ENCODE results near the gene SPATA31C2.
A peak's percentile ranks its signal among the peaks of the same experiment; 100 is the strongest.
"Not testable (repeated sequence)": the region's sequence is repeated elsewhere in the genome, so short reads cannot be mapped to it uniquely, and the experiment has no call there.

Gene SPATA31C2

GRCh38 chr9:88118121-88118520 is 20.2 kb downstream of the SPATA31C2 start:
- not testable (repeated sequence) for DNase-seq

DNA sequence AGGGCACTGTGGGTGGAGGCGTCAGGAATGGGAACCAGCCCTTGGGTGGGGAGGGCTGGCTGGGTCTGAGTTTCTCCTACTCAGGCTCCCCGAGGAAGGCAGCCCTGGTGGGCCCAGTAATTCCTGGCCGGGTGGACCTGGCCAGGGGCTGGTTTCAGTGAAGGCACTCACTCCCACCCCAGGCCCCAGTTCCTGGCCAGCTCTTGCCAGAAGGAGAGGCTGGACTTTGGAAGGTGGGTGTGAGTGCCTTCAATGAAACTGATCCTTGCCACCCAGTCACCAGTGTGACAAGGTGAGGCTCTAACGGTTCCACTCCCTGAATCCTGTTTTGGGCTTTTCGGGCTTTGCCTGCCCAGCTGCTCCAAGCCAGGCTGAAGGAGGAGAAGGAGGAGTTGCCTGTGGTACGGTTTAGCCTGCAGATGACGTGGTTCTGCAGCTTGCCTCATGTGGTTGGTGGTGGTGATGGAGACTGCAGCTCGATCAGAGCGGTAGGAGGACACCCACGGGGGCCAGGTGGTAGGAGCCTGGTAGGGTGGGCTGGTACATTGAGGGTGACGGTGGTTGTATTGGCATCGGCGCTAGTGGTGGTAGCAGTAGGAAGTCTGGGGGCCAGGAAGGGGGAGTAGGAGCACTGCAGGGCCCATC is 23.2 kb downstream of the SPATA31C2 start:
- DNase-seq: not testable (repeated sequence)

- not testable (repeated sequence) for DNase-seq
Measured at GRCh38 chr9:88114283-88114967, 23.9 kb downstream of the SPATA31C2 start.

DNA sequence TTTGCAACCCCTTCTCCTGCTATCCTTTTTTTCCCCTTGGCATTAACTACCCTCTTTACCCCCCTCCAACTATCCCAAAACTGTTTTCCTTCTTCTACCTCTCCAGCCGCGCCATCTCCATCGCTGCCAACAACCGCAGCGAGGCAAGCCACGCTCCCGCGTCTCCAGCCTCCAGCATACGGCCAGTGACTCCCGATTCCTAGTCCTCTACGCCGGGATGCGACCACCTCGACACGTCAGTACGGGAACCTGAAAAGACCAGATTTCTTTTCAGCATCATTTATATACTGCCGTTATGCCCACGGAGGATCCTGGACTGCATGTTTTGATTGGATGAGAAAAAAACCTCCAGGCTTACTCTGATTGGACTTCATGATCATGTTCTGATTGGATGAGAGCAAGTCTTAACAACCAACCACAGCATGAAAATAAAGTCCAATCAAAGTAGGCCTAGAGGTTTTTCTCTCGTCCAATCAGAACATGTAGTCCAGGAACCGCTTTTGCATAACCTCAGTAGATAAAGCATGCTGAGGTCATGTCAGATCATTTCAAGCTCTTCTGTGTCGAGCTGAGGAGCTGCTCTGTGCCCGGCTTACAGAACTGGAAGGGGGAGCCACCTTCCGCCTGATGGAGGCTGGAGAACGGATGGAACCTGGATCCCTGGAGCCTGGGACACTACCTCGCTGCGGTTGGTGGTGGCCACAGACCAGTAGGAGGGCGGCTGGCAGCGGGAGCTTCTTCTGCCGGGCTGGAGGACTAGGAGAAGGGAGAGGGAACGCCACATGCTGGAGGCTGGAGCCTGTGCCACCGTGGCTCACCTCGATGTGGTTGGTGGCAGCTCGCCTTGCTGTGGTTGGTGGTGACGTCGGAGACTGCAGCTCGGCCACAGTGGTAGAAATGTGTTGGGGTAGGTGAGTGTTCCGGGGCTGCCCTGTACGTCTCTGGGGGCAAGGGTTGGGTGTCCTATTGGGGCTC is 24.8 kb downstream of the SPATA31C2 start:
- not testable (repeated sequence) for DNase-seq

GRCh38 chr9:88110026-88110425 is 28.2 kb downstream of the SPATA31C2 start:
- no peak for DNase-seq

- no peak for DNase-seq
Measured at GRCh38 chr9:88108779-88109178, 29.5 kb downstream of the SPATA31C2 start.

DNA sequence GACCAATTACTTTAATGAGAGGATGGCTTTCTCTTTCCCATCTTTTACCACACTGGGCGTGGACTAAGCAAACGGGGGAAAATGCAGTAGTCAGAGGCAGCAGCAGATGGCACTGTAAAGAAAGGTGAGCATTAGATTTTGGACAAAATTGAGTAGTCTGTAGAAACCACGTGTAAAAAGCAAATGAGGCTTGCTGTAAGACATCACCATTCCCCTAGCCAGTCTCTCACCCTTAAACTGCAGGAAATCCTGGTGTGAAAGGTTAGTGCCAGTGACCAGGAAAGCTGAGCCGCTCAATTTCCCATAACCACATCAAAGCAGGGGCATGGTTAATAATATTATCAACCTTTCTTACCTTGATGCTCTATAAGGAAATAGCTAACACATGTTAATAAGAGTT is 31.8 kb downstream of the SPATA31C2 start:
- peak; percentile 23 for DNase-seq

GRCh38 chr9:88092797-88093331 is 45.4 kb downstream of the SPATA31C2 start:
- DNase-seq: no peak

- DNase-seq: no peak
Measured at GRCh38 chr9:88090151-88090581, 48.1 kb downstream of the SPATA31C2 start.

DNA sequence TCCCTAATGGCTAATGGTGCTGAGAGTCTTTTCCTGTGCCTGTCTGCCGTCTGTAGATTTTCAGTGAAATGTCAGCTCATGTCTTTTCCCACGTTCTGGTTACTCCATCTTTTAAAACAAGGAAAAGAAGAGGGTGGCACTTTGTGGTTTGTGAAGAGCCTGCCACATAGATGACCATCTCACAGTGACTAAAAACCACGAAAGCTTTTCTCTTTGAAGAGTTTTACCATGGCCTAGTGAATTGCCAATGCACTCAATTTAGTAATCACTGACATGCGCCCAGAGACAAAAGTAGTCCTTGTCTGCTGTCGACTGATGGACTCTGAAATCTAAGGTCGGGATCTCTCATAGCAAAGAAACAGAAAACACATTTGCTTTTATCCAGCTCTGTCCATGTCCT is 50.4 kb downstream of the SPATA31C2 start:
- DNase-seq: no peak

DNA sequence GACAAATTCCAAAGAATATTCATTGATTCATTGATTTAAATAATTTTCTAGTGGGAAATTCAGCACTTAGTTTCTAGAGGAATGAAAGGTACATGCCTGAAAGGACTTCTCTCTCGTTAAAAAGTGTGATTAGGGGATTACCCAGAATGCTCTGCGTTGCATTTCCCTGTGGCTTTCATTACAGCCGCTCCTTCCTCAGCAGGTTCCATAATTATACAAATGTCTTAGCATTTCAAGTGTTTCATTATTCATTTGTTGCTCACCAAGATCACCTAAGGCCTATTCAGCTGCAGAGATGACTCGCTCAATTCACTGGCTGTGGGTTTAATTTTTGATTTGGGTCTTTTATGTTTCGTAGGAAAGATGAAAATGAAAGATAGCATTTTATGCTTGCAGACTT is 52.8 kb downstream of the SPATA31C2 start:
- no peak for DNase-seq

DNA sequence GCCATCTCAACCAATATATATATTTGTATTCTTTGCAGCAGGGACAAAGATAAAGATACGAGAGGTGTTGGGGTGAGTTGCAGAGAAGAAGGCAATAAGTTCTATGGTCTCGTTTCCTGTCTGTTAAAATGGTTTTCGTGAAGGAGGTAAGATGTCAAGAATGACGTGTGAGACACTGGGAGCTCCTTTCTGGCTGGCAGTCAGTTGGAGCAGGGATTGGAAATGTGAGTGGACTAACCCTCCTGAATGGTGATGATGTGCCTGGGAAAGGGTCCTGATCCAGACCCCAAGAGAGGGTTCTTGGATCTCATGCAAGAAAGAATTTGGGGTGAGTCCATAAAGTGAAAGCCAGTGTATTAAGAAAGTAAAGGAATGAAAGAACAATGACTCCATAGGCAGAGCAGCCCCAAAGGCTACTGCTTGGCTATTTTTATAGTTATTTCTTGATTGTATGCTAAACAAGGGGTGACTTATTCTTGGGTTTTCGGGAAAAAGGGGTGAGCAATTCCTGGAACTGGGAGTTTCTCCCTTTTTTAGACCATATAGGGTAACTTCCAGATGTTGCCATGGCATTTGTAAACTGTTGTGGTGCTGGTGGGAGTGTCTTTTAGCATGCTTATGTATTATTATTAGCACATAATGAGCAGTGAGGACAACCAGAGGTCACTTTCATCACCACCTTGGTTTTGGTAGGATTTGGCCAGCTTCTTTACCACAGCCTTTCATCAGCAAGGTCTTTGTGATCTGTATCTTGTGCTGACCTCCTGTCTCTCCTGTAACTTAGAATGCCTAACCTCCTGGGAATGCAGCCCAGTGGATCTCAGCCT is 53.7 kb downstream of the SPATA31C2 start:
- no peak for DNase-seq
